Endothelial cell of umbilical vein (primary cell): Measurements from ENCODE around the gene CAND2. TPM values are rescaled to one million over a fixed set of nuclear protein-coding genes. Genes with fewer than 3 reads are reported as not detected.

ENCODE experiments used
- BruUV-seq: library from RNA; stranded (reverse); fragments of 400-500 nt; replicated peaks from 2 replicates; lab custom pipeline; 2021; lab: Mats Ljungman, UMichigan
- CTCF ChIA-PET: fragments of 300-600, 350-600 bp; sonication (Branson Sonifier 250); formaldehyde crosslinking; loops from one replicate; lab custom pipeline; 2021; ENCODE audit warnings: antibody characterized with exemption, inconsistent platforms; lab: Charles Lee
- POLR2A ChIA-PET: fragments of 300-600, 350-600 bp; sonication (Branson Sonifier 250); formaldehyde crosslinking; loops from one replicate; lab custom pipeline; 2021; ENCODE audit warnings: antibody characterized with exemption, inconsistent platforms; lab: Charles Lee
- DNase-seq: peaks from one replicate; pipeline ENCODE4 v3.0.0-alpha.2; 2011; ENCODE audit warnings: low read depth, low spot score
- FAIRE-seq: peaks from 2 replicates; lab custom pipeline; 2011; peaks lifted over from hg19 to GRCh38; lab: Jason Lieb, UNC
- H2AFZ ChIP-seq: 2 replicates; pipeline ENCODE4 v1.6.0; 2012; ENCODE audit warnings: low read depth, low read length, control low read depth, inconsistent platforms
- H3K27ac ChIP-seq: 2 replicates; pipeline ENCODE4 v1.5.1; 2011; ENCODE audit warnings: low read depth, mild to moderate bottlenecking, control low read depth, low read length, moderate library complexity; ENCODE audit not compliant: insufficient read depth
- H3K27me3 ChIP-seq, 2 experiments: 2 replicates each; pipeline versions ENCODE4 v1.6.0 to v1.6.1; 2011; ENCODE audit warnings: low read length in 2 of 2, mixed read lengths in 1 of 2; ENCODE audit not compliant: control insufficient read depth in 2 of 2, insufficient read depth in 2 of 2
- H3K36me3 ChIP-seq, 2 experiments: 2 replicates in 1 of 2; 3 replicates in 1 of 2; pipeline ENCODE4 v1.5.1; 2011; ENCODE audit warnings: low read length in 2 of 2, mild to moderate bottlenecking in 1 of 2, moderate library complexity in 1 of 2; ENCODE audit not compliant: control insufficient read depth in 2 of 2, insufficient read depth in 2 of 2; ENCODE audit errors: extremely low read depth in 1 of 2
- H3K4me1 ChIP-seq: 3 replicates; pipeline ENCODE4 v1.5.1; 2011; ENCODE audit warnings: mild to moderate bottlenecking, low read length; ENCODE audit not compliant: control insufficient read depth, insufficient read depth; ENCODE audit errors: extremely low read depth
- H3K4me2 ChIP-seq: 2 replicates; pipeline ENCODE4 v1.6.1; 2011; ENCODE audit warnings: low read length, control low read depth, mixed read lengths; ENCODE audit not compliant: insufficient read depth
- H3K4me3 ChIP-seq, 3 experiments: fragments of 200-600 bp in 1 of 3; sonication (generic), shearing (Covaris generic) in 1 of 3; replicated peaks in 1 of 3; 2 replicates each; pipeline ENCODE4 v1.5.1; 2011 to 2016; ENCODE audit warnings: control low read depth in 3 of 3, low read length in 3 of 3, mild to moderate bottlenecking in 2 of 3, inconsistent platforms in 1 of 3, low read depth in 1 of 3, moderate library complexity in 1 of 3; ENCODE audit not compliant: insufficient read depth in 1 of 3
- H3K79me2 ChIP-seq: 2 replicates; pipeline ENCODE4 v1.6.0; 2012; ENCODE audit warnings: low read length, inconsistent platforms; ENCODE audit not compliant: control insufficient read depth, insufficient read depth
- H3K9ac ChIP-seq: replicated peaks from 2 replicates; pipeline ENCODE3; 2011; ENCODE audit warnings: low read length, control low read depth; ENCODE audit not compliant: insufficient read depth; ENCODE audit errors: extremely low read depth
- H3K9me1 ChIP-seq: replicated peaks from 3 replicates; pipeline ENCODE4 v1.6.0; 2011; ENCODE audit warnings: mild to moderate bottlenecking, low read length; ENCODE audit not compliant: control insufficient read depth, insufficient read depth; ENCODE audit errors: extremely low read depth
- H3K9me3 ChIP-seq: replicated peaks from 2 replicates; pipeline ENCODE4 v1.5.1; 2012; ENCODE audit warnings: low read length, inconsistent platforms; ENCODE audit not compliant: control insufficient read depth, insufficient read depth
- H4K20me1 ChIP-seq: replicated peaks from 2 replicates; pipeline ENCODE3; 2011; ENCODE audit warnings: mild to moderate bottlenecking, low read length; ENCODE audit not compliant: control insufficient read depth, insufficient read depth; ENCODE audit errors: extremely low read depth
- JUN ChIP-seq: IDR thresholded peaks from 2 replicates; pipeline ENCODE4 v1.6.1; 2011; ENCODE audit warnings: borderline replicate concordance, low read depth; ENCODE audit not compliant: insufficient read length, insufficient read depth
- POLR2AphosphoS5 ChIP-seq: IDR thresholded peaks from 2 replicates; pipeline ENCODE4 v1.6.1; 2012; ENCODE audit warnings: low read depth, mild to moderate bottlenecking, control low read depth, low read length, moderate library complexity; ENCODE audit not compliant: insufficient read depth
- dilution Hi-C: fragments of 300-500 bp; cut with MboI; formaldehyde crosslinking; loops from one replicate; pipeline ENCODE4 v1.15.0; 2019; ENCODE audit warnings: low sequenced_read_pairs; ENCODE audit not compliant: extremely low pct_ligation_motif_present
- intact Hi-C: fragments of 100-400 bp; cut with micrococcal nuclease; formaldehyde crosslinking; loops from one replicate; pipeline ENCODE4 v1.10.0; 2022
- polyA plus RNA-seq, 4 experiments: library from polyadenylated mRNA; depleted of rRNA in 3 of 4; stranded (reverse) in 3 of 4; unstranded in 1 of 4; fragments of >200 nt; gene quantifications; 2 replicates each; pipeline versions ENCODE4 v1.2.1 to v1.2.3, GENCODE V29; 2011 to 2012; ENCODE audit warnings: missing spikeins in 1 of 4
- total RNA-seq: library from RNA; stranded (reverse); gene quantifications from 2 replicates; pipeline ENCODE4 v1.2.3, GENCODE V29; 2021
- TF ChIP-seq, protein P1 (sequence below), 2 donors: IDR thresholded peaks; 1 replicate in 1 of 2; 2 replicates in 1 of 2; pipeline ENCODE4 v1.5.1; 2011; ENCODE audit warnings: low read length in 2 of 2, mild to moderate bottlenecking in 2 of 2, moderate library complexity in 2 of 2, control low read depth in 1 of 2, inconsistent platforms in 1 of 2, low read depth in 1 of 2; ENCODE audit not compliant: insufficient read depth in 1 of 2; ENCODE audit errors: extremely low read depth in 1 of 2

CAND2 gene
- total and polyA plus RNA-seq, 2 donors (not counting 3 experiments of a cell fraction or from before 2014, with no cell fraction given), result 7.1 to 11.0 TPM

DNA sequence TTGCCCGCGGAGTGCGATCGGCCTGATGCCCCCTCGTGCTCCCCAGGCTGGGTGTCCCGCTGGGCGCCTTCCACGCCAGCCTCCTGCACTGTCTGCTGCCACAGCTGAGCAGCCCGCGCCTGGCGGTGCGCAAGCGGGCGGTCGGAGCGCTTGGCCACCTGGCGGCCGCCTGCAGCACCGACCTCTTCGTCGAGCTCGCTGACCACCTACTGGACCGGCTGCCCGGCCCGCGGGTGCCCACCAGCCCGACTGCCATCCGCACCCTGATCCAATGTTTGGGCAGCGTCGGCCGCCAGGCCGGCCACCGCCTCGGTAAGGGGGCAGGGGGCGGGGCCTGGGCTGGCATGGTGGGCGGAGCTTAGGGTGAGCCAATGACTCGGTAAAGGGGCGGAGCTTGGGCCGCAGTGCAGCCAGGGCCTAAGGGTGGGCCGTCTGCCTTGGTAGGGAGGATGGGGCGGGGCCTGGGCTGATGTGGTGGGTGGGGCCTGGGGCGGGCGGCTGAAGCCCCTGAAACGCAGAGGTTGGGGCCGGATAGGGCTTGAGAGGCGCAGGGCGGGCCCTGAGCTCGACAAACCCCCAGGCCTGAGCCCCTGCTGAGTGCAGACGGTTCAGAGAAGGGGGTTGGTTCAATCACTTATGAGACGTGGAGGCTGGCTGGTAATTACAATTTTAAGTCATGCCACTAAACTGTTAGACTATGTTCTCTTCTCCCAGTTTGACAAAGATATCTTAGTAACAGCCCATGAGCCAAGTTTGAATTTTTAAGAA lies 13.7 kb downstream of the CAND2 start:
- POLR2A ChIA-PET, result interaction anchor here (0.6 to 1.2 kb wide), 5 partner anchors 13 to 146 kb away, joined by 4 to 10 read pairs (median 7); partner anchors contain the start of genes CAND2, RAF1, RPL32 and TMEM40
- no TSS peak for BruUV-seq
- H2AFZ ChIP-seq, result peak overlapping the region; percentile 84
- peak overlapping the region; percentile 33 for H3K9ac ChIP-seq
- H3K9me1 ChIP-seq, result no peaks in the 10 kb centered on the region
- DNase-seq, result peak; percentile 95
- H3K4me2 ChIP-seq, result peak overlapping the region; percentile 69
- no peaks in the 10 kb centered on the region for H3K9me3 ChIP-seq
- dilution Hi-C loops, result no loop called here
- H3K36me3 ChIP-seq, result no peaks in the 10 kb centered on the region
- H3K4me1 ChIP-seq, result peaks cover 8% of the 10 kb centered on the region
- H3K79me2 ChIP-seq, result no peaks in the 10 kb centered on the region
- H3K27me3 ChIP-seq, result no peaks in the 10 kb centered on the region
- H4K20me1 ChIP-seq, result no peaks in the 10 kb centered on the region
- peak overlapping the region; percentile 40 to 53 (median 46) for H3K4me3 ChIP-seq
- peak; percentile 95 for FAIRE-seq
- intact Hi-C loops, result loop anchor here (1.0 to 2.0 kb wide), 3 partner anchors 14 to 31 kb away; partner anchors contain the start of genes CAND2 and RPL32
- TF ChIP-seq POLR2AphosphoS5 (peak; percentile 57), JUN (no peak)
- TF ChIP-seq, protein P1, sequence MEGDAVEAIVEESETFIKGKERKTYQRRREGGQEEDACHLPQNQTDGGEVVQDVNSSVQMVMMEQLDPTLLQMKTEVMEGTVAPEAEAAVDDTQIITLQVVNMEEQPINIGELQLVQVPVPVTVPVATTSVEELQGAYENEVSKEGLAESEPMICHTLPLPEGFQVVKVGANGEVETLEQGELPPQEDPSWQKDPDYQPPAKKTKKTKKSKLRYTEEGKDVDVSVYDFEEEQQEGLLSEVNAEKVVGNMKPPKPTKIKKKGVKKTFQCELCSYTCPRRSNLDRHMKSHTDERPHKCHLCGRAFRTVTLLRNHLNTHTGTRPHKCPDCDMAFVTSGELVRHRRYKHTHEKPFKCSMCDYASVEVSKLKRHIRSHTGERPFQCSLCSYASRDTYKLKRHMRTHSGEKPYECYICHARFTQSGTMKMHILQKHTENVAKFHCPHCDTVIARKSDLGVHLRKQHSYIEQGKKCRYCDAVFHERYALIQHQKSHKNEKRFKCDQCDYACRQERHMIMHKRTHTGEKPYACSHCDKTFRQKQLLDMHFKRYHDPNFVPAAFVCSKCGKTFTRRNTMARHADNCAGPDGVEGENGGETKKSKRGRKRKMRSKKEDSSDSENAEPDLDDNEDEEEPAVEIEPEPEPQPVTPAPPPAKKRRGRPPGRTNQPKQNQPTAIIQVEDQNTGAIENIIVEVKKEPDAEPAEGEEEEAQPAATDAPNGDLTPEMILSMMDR (IDR thresholded peaks at IDR 0.05; ENCODE audit: extremely low read depth in 1 of 2, insufficient read depth in 1 of 2, low read depth in 1 of 2, low read length in 2 of 2), result peak; percentile 81 to 85
- CTCF ChIA-PET, result interaction anchor here (0.6 to 3.0 kb wide), 28 partner anchors 8 to 964 kb away, joined by 3 to 30 read pairs (median 4); partner anchors contain the start of genes CAND2, RPL32 and TAMM41
- no peak overlapping the region for H3K27ac ChIP-seq
